ENCODE results near the gene KIF5C.

KIF5C gene

DNA sequence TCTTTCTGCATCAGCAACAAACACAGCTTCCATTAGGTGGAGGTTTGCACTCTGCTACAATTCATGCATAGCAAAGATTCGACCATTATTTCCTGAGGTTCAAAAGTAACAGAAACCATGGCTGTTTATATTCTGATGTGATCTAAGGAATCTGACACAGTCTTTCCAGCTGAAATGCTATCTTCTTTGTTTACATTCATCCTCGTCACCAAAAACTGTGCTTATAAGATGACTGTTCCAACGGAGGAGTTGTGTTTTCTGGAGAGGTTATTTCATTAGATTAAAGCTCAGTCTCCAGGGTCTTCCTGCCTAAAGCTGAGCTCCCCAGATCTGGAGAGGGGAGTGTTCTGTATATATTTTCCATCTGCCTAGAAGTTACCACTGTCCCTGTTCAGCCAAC lies 118.3 kb downstream of the KIF5C start:
- Histone ChIP-seq H3K36me3 (ENCODE audit: insufficient read depth, low read length) (no peaks in the 10 kb centered on the region), H3K4me1 (ENCODE audit: insufficient read depth, low read length) (no peaks in the 10 kb centered on the region), H3K9ac (ENCODE audit: low read length) (no peak overlapping the region), H3K9me3 (ENCODE audit: low read length) (no peaks in the 10 kb centered on the region), H3K4me3 (ENCODE audit: low read depth in 1 of 2, low read length in 2 of 2) (no peak overlapping the region), H3K27me3 (ENCODE audit: control insufficient read depth in 1 of 2, insufficient read depth in 2 of 2, low read length in 2 of 2) (no peaks in the 10 kb centered on the region), H3K27ac (ENCODE audit: low read depth, low read length) (no peak overlapping the region)

DNA sequence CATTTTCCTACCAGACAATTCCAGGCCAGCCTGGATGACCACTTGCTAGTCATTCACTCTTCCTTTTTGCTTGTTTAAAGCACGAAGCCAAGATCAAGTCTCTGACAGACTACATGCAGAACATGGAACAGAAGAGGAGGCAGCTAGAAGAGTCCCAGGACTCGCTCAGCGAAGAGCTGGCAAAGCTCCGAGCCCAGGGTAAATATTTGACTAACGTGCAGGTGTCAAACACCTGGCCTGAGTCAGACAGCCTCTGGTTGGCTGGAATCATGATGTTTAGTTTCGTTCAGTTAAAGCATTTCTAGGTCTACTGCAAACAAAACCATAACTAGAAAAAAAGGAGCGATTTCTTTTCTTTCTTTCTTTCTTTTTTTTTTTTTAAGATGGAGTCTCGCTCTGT lies 119.3 kb downstream of the KIF5C start:
- H3K27ac ChIP-seq (ENCODE audit: low read depth, low read length): no peak overlapping the region

DNA sequence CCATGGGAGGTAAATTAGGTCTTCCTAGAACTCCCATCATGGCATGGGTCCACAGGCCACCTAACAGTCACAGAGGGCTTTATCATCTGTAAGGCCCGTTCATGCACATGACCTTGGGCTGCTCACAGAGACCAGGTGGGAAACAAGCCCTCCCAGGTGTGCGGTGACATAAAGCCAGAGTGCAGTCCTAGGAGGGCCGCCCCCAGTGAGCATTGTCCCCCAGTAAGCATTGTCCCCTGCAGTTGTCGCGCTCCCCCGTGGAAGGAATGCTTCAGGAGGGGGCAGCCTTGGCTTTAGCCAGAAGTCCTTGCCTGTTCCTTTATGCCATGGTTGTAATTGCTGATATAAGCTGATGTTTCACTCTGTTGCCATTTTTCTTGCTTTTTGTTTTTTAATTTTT lies 121.8 kb downstream of the KIF5C start:
- no peak overlapping the region for H3K4me3 ChIP-seq (ENCODE audit: low read depth in 1 of 2, low read length in 2 of 2)
- no peaks in the 10 kb centered on the region for H3K4me1 ChIP-seq (ENCODE audit: insufficient read depth, low read length)
- H3K36me3 ChIP-seq (ENCODE audit: insufficient read depth, low read length): no peaks in the 10 kb centered on the region
- no peak overlapping the region for H3K9ac ChIP-seq (ENCODE audit: low read length)
- no peaks in the 10 kb centered on the region for H3K9me3 ChIP-seq (ENCODE audit: low read length)
- no peak overlapping the region for H3K27ac ChIP-seq (ENCODE audit: low read depth, low read length)
- H3K27me3 ChIP-seq (ENCODE audit: control insufficient read depth in 1 of 2, insufficient read depth in 2 of 2, low read length in 2 of 2): no peaks in the 10 kb centered on the region

More for the DNA sequence above, 119.3 kb downstream of the KIF5C start:
- H3K27me3 ChIP-seq (ENCODE audit: control insufficient read depth in 1 of 2, insufficient read depth in 2 of 2, low read length in 2 of 2): no peaks in the 10 kb centered on the region
- no peaks in the 10 kb centered on the region for H3K4me1 ChIP-seq (ENCODE audit: insufficient read depth, low read length)
- H3K9me3 ChIP-seq (ENCODE audit: low read length): no peaks in the 10 kb centered on the region
- no peaks in the 10 kb centered on the region for H3K36me3 ChIP-seq (ENCODE audit: insufficient read depth, low read length)
- H3K9ac ChIP-seq (ENCODE audit: low read length): no peak overlapping the region
- H3K4me3 ChIP-seq (ENCODE audit: low read depth in 1 of 2, low read length in 2 of 2): no peak overlapping the region

DNA sequence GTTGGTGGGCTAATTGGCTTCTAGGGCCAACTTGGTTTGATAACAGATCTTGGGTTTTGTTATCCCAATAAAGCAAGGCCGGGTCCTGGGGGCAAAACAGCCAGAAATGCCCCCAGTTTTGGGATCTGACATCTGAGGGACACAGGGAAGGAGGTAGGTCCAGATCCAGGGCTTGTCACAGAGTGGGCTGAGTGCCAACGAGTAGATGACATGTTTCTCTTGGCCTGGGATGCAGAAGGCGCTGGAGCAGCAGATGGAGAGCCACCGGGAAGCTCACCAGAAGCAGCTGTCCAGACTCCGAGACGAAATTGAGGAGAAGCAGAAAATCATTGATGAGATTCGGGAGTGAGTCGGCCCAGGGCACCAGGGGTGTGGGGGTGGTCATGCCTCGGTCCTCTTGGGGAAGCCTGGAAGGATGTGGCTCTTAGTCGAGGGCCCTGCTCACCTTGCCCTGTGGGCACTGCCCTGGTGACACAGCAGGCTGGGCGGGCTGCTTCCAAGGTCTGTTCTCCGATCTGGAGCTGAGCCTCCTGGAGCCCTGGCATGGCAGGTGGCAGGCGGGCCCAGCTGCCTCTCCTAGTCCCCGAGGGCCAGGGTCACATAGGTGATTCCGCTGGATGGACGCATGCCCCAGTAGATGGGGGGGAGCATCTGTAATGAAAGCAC lies 123.3 kb downstream of the KIF5C start:
- no peaks in the 10 kb centered on the region for H3K36me3 ChIP-seq (ENCODE audit: insufficient read depth, low read length)
- H3K4me1 ChIP-seq (ENCODE audit: insufficient read depth, low read length): no peaks in the 10 kb centered on the region
- no peak overlapping the region for H3K27ac ChIP-seq (ENCODE audit: low read depth, low read length)
- H3K27me3 ChIP-seq (ENCODE audit: control insufficient read depth in 1 of 2, insufficient read depth in 2 of 2, low read length in 2 of 2): no peaks in the 10 kb centered on the region
- no peak overlapping the region for H3K4me3 ChIP-seq (ENCODE audit: low read depth in 1 of 2, low read length in 2 of 2)
- H3K9ac ChIP-seq (ENCODE audit: low read length): no peak overlapping the region
- H3K9me3 ChIP-seq (ENCODE audit: low read length): no peaks in the 10 kb centered on the region

DNA sequence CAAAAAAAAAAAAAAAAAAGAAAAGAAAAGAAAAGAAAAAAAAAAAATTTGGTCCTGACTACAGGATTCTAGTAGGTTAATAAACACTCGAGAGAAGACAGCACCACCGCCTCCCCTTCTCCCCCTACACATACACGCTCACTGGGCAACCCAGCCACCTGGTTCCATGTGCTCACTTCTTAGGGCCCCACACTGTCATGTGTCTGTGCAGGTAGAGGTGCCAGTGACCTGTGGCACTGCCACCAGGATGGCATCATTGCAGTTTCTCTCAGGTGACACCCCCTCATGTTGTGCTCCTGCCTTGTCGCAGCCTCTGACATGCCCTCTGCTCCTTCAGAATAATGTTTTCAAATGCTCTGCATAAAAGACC lies 123.8 kb downstream of the KIF5C start:
- Histone ChIP-seq H3K9ac (ENCODE audit: low read length) (no peak overlapping the region), H3K27ac (ENCODE audit: low read depth, low read length) (no peak overlapping the region), H3K36me3 (ENCODE audit: insufficient read depth, low read length) (no peaks in the 10 kb centered on the region), H3K9me3 (ENCODE audit: low read length) (no peaks in the 10 kb centered on the region), H3K4me3 (ENCODE audit: low read depth in 1 of 2, low read length in 2 of 2) (no peak overlapping the region), H3K4me1 (ENCODE audit: insufficient read depth, low read length) (no peaks in the 10 kb centered on the region), H3K27me3 (ENCODE audit: control insufficient read depth in 1 of 2, insufficient read depth in 2 of 2, low read length in 2 of 2) (no peaks in the 10 kb centered on the region)

DNA sequence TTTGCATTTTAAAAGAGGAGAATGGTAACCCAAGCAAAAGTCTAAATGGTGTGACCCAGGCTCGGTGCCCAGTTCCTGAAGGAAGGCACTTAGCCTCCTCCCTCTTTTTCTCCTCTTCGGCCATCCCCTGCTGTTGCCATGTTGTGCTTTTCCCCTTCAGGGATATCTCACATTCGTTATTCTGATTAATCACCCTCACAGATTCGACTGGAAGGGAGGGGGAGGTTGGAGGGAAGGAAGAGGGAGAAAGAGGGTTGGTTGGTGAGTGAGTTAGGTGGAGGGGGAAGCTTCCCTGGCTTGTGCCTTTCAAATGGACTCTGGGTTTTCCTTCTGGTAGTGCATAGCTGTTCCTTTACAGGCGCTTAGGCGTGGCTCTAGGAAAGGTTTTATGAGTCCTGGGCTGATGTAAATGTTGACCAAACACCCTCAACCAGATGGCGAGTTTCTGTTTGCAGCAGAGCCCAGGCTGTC lies 124.5 kb downstream of the KIF5C start:
- Histone ChIP-seq H3K4me3 (ENCODE audit: low read depth in 1 of 2, low read length in 2 of 2) (no peak overlapping the region), H3K36me3 (ENCODE audit: insufficient read depth, low read length) (no peaks in the 10 kb centered on the region), H3K4me1 (ENCODE audit: insufficient read depth, low read length) (no peaks in the 10 kb centered on the region), H3K9me3 (ENCODE audit: low read length) (no peaks in the 10 kb centered on the region), H3K9ac (ENCODE audit: low read length) (no peak overlapping the region), H3K27ac (ENCODE audit: low read depth, low read length) (no peak overlapping the region), H3K27me3 (ENCODE audit: control insufficient read depth in 1 of 2, insufficient read depth in 2 of 2, low read length in 2 of 2) (no peaks in the 10 kb centered on the region)

DNA sequence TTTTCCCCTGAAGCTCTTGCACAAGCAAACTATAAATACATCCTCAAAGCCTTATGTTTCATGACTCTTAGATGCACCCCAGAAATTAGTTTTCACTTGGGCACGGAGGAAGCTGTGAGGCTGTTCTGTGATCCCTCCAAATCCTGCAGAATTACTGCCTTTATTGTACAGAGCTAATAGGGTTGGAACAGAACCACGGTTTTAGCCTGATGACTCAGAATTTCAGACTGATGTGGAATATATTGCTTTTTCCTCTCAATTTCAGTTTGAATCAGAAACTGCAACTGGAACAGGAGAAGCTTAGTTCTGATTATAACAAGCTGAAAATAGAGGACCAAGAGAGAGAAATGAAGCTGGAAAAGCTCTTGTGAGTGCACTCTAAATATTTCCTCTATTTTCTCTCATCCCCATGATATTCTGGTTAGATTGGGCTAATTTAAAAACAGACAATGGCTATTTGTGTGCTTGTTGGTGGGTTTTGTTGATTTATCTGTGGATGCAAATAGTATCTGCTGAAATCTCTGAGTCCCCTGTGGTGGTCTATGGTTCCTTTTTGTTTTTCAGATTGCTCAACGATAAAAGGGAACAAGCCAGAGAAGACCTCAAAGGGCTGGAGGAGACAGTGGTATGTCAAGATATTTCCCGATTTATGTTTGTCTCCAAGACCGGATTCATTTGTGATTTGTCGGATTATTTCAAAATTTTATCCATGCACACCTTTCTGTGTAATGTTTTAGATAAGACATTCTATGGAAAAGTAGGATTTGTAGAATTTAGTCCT lies 125.3 kb downstream of the KIF5C start:
- Histone ChIP-seq H3K36me3 (ENCODE audit: insufficient read depth, low read length) (no peaks in the 10 kb centered on the region), H3K4me3 (ENCODE audit: low read depth in 1 of 2, low read length in 2 of 2) (no peak overlapping the region), H3K9me3 (ENCODE audit: low read length) (no peaks in the 10 kb centered on the region), H3K4me1 (ENCODE audit: insufficient read depth, low read length) (no peaks in the 10 kb centered on the region), H3K27ac (ENCODE audit: low read depth, low read length) (no peak overlapping the region), H3K27me3 (ENCODE audit: control insufficient read depth in 1 of 2, insufficient read depth in 2 of 2, low read length in 2 of 2) (no peaks in the 10 kb centered on the region), H3K9ac (ENCODE audit: low read length) (no peak overlapping the region)

DNA sequence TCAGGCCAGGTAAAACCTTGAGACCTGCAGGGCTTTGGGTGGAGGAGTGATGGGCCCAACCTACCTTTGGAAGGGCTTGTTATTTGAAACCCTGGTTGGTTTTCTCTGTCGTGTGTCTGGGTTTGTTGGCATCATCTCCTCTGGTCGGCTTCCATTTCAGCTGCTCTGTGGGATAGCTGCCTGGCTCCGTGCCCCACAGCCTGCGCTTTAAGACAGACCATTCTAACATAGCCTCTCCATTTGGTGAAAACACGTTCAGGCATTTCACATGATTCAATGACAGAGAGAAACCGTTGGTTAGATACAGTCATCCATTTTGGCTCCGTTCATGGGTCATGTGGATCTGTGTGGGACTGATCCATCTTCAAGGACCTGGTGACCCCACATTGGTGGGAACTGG lies 126.5 kb downstream of the KIF5C start:
- Histone ChIP-seq H3K9me3 (ENCODE audit: low read length) (no peaks in the 10 kb centered on the region), H3K36me3 (ENCODE audit: insufficient read depth, low read length) (no peaks in the 10 kb centered on the region), H3K4me1 (ENCODE audit: insufficient read depth, low read length) (no peaks in the 10 kb centered on the region), H3K4me3 (ENCODE audit: low read depth in 1 of 2, low read length in 2 of 2) (no peak overlapping the region), H3K27ac (ENCODE audit: low read depth, low read length) (no peak overlapping the region), H3K27me3 (ENCODE audit: control insufficient read depth in 1 of 2, insufficient read depth in 2 of 2, low read length in 2 of 2) (no peaks in the 10 kb centered on the region), H3K9ac (ENCODE audit: low read length) (no peak overlapping the region)

DNA sequence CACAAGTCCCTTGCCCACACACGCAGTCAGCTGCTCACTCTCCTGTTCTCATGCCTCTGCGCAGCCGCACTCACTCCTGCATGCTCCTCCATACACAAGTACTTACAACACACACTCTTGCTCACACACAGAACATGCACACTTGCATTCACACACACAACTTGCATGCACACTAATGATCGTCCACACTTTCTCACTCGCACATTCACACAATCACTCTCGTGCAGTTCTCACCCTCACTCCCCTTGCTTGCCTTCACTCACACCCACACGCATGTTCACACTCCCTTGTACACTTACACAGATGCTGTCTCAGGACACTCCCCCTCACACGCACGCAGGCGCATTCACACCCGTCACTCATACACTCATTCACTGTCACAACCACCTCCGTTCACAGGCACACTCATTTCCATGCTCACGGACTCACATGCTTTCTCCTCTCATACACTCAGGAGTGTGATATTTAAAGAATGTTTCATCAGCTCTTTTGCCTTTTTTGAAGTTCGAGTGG lies 127.4 kb downstream of the KIF5C start:
- Histone ChIP-seq H3K36me3 (ENCODE audit: insufficient read depth, low read length) (no peaks in the 10 kb centered on the region), H3K9me3 (ENCODE audit: low read length) (no peaks in the 10 kb centered on the region), H3K9ac (ENCODE audit: low read length) (no peak overlapping the region), H3K4me1 (ENCODE audit: insufficient read depth, low read length) (no peaks in the 10 kb centered on the region), H3K4me3 (ENCODE audit: low read depth in 1 of 2, low read length in 2 of 2) (no peak overlapping the region), H3K27ac (ENCODE audit: low read depth, low read length) (no peak overlapping the region), H3K27me3 (ENCODE audit: control insufficient read depth in 1 of 2, insufficient read depth in 2 of 2, low read length in 2 of 2) (no peaks in the 10 kb centered on the region)

DNA sequence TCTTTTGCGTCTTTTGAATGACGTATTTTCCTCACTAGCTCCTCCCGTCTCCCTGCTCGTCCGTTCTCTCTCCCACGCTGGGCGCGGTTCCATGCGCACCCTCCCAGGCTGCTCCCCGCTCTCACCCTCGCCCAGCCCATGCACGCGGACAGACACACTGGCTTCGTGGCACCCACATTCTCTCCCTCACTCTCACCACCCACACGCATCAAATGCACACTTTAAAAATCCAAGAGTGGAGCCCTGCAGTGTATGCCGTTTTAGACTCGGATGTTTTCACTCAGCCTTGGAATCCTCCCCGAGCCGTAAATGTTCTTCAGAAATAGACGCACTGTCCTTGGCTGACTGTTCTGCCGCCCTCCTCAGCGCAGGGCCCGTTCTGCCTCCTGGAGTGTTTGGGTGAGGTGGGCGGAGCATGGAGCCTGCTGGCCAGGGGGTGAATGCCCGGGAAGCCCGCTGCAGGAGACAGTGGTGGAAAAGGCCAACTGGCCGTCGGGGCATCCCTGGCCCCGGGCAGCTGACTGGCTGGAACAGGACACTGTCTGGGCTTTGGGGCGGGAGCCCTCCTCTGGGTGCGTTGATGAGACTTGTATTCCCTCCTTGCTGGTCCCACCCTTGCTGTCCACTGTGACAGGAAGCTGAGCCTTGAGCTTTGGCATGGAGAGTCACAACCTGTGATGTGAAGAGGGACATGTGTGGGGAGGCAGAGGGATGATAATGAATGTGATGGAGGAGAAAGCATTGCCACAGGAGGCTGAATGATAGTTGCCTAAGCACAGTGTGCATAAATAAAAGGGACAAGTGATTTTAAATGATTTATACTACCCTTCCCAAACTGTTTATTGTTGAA lies 128.1 kb downstream of the KIF5C start:
- no peak overlapping the region for H3K27ac ChIP-seq (ENCODE audit: low read depth, low read length)
- H3K9ac ChIP-seq (ENCODE audit: low read length): no peak overlapping the region
- no peaks in the 10 kb centered on the region for H3K36me3 ChIP-seq (ENCODE audit: insufficient read depth, low read length)
- H3K27me3 ChIP-seq (ENCODE audit: control insufficient read depth in 1 of 2, insufficient read depth in 2 of 2, low read length in 2 of 2): no peaks in the 10 kb centered on the region
- H3K9me3 ChIP-seq (ENCODE audit: low read length): no peaks in the 10 kb centered on the region
- H3K4me3 ChIP-seq (ENCODE audit: low read depth in 1 of 2, low read length in 2 of 2): no peak overlapping the region
- H3K4me1 ChIP-seq (ENCODE audit: insufficient read depth, low read length): no peaks in the 10 kb centered on the region

DNA sequence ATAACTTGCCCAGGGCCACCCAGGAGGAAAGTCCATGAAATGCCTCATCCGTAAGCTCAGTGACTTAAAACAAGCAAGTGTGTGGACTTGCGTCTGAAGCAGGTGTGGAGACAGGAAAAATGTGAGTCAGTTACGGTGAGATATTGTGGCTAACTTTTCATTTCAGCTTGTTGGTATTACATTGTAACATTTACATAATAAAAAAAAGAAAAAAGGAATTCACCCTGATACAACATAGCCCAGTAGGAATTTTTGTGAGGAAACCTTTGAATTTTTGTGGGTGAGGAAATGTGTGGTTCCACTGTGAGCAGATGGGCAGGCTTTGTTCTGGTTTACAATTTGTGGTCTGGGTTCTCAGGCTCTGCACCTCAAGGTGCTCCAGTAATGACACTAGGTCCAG lies 129.8 kb downstream of the KIF5C start:
- Histone ChIP-seq H3K4me3 (ENCODE audit: low read depth in 1 of 2, low read length in 2 of 2) (no peak overlapping the region), H3K4me1 (ENCODE audit: insufficient read depth, low read length) (no peaks in the 10 kb centered on the region), H3K27me3 (ENCODE audit: control insufficient read depth in 1 of 2, insufficient read depth in 2 of 2, low read length in 2 of 2) (no peaks in the 10 kb centered on the region), H3K36me3 (ENCODE audit: insufficient read depth, low read length) (no peaks in the 10 kb centered on the region), H3K9me3 (ENCODE audit: low read length) (no peaks in the 10 kb centered on the region), H3K9ac (ENCODE audit: low read length) (no peak overlapping the region), H3K27ac (ENCODE audit: low read depth, low read length) (no peak overlapping the region)
